ENCODE measurements around the gene SLPI.

Gene SLPI

DNA sequence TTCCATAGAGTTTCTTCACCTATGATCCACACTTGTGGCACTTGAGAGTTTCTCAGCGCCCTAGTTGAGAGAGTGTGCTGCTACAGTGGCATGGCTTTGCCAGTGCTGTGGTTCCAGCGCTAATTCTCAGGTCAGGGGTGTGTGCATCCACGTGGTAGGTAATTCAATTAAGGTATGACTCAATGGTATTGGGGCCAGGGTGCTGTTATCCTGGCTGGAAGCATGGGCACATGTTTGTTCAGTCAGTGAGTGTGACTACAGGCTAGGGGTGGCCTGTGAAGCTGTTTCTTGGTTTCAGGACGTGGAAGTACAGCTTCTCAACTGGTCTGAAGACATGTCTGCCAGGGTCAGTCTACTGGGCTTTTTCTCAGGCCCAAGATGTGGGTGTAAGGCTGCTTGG lies 36.2 kb downstream of the SLPI start:
- DNase-seq (ENCODE audit: low read depth in 2 of 2) = no peak

- no peak for DNase-seq (ENCODE audit: low read depth in 2 of 2)
Observed at GRCh38 chr20:45212836-45213235, 41.5 kb downstream of the SLPI start.

DNA sequence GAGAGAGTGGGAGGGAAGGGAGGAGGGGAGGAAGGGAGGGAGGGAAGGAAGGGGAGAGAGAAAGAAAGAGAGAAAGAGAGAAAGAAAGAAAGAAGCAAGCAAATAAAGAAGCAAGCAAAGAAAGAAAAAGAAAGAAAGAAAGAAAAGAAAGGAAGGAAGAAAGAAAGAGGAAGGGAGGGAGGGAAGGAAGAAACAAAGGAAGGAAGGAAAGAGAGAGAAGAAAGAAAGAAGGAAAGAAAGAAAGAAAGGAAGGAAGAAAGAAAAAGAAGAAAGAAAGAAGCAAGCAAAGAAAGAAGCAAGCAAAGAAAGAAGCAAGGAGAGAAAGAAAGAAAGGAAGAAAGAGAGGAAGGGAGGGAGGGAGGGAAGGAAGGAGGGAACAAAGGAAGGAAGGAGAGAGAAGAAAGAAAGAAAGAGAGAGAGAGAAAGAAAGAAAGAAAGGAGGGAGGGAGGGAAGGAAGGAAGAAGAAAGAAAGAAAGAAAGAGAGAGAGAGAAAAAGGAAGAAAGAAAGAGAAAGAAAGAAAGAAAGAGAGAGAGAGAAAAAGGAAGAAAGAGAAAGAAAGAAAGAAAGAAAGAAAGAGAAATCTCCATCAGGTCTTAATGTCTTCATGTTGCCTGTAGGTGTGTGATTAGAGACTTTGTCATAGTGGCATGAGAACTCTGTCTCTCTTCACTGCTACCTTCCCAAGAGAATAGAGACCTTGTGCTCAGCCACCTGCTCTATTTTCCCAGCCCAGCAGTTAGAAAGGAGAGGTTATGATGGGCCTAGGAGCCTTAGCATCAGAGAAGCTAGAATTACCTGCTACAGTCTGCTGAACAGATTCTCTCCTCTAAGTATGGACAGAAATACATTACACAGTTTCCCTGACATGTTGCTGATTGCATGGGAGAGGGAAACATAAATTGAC lies 42.5 kb downstream of the SLPI start:
- DNase-seq (ENCODE audit: low read depth in 2 of 2) = no peak

DNA sequence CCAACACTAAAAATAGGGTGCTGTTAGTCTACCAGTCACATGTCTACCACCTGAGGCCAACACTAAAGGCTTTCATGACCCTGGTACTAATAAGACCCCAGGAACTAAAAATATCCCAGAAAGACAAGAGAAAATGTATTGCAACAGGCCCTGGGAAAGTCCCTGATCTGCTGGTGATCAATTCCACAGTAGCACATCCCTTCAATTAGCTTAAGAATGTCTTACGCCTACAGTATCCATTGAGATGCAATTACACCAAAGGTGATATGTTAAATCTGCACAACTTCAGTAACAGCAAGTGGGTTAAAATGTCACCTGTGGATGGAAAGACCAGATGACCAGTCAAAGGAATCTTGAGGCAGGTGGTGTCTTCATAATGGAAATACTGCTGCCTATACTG lies 44.4 kb downstream of the SLPI start:
- DNase-seq (ENCODE audit: low read depth in 2 of 2) = no peak

- DNase-seq (ENCODE audit: low read depth in 2 of 2) = no peak
Observed at GRCh38 chr20:45206725-45207124, 47.6 kb downstream of the SLPI start, which contains the start of gene SEMG1. SEMG1 (plus strand) TSS chr20:45207033; CDS start chr20:45207054, 21 bp downstream.
